HG03342 (cell line): Measurements from ENCODE around the gene LRCH1.

Source experiments
- ATAC-seq: cut with Tn5 transposase; IDR thresholded peaks from one replicate; pipeline ENCODE4 v1.9.1; 2021; ENCODE audit warnings: mild to moderate bottlenecking, moderate library complexity; ENCODE audit not compliant: unreplicated experiment

The LRCH1 gene

DNA sequence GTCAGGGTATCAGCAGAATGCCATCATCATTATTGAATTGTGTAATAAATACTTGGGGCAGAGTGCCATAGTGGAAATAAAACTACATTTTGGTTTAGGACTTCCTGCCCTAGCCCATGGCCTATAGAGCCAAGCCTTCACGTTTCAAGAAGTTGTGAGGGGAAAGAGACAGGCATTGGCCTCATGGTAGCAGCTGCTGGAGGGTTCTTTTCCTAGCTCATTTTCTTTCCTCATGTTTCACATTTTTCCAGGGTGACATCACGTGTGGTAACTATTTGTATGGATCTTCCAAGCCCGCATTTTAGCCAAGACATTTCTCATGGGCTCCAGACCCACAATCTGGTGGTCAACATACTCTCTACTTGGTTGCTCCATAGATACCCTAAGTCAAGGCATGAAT is 80.4 kb downstream of the LRCH1 start:
- no peak for ATAC-seq

DNA sequence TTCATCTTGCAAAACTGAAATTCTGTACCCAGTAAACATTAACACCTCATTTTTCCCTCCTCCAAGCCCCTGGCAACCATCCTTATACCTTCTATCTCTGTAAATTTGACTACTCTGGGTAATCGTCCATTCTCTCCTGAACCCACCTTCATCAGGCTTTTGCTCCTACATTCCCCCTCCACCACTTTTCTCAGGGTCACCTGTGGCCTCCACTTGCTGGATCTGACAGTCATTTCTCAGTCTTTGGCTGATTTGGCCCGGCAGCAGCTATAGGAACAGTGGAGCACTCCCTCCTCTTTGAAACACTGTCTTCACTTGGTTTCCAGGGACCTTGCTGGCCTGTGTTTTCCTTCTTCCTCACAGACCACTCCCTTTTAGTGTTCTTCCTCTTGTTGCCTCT is 83.5 kb downstream of the LRCH1 start:
- no peak for ATAC-seq

DNA sequence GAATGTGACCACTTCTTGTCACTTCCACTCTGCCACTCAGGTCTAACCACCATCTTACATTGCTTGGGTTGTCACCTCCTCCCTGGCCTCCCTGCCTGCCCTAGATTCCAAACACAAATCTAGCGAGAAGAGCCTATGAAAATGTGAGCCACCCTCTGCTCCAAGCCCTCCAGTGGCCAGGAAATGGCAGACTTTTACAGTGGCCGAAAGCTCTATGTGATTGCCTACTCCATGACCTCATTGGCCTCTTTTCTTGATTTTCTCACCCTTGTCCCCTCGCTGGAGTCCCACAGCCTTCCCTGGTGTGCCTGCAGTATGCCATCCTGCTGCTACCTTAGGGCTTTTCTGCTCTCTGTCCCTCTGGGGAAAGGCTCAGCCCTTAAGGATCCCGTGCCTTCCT is 84.2 kb downstream of the LRCH1 start:
- ATAC-seq, result no peak

GRCh38 chr13:46638262-46638661 is 85.3 kb downstream of the LRCH1 start:
- no peak for ATAC-seq

DNA sequence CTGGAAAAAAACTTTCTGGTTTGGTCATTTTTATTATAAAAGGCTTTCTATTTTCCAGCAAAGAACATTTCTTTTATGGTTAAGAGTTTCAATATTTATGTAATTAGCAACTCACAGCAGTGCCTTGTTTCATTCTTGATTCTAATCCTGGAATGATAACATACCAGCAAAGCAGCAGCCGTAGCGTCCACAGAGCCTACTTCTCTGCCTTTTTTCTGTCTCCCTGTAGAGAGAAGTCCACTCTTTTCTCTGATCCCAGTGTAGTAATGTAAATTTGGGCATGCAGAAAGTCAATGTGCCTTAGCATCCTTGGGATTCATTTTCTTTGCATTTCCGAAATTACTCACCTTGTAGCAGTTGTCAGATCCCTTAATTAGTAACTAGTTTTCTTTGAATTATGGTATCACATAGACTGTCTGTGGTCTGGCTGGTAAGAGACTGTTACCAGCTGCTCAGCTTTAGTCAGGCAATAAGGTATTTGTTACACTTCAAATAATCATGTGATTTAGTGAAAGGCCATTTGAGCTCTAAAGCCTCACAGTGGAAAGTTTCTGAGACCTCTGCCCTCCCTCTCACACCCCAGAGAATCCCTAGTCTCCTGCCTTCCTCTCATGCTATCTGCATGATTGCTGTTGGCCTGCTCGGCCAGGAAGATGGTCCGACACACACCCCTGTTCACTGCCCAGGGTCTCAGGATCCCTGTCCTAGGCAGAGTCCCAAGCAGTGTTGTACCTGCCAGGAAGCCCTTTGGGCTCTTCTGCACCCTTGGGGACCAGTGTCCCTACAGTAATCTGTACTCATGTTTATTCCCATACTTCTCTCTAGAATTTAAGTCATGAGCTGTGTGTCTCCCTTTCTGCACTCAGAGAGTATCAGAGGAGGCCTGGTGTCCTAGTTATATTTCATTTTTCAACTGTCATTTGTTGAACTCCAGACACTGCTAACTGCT is 86.3 kb downstream of the LRCH1 start:
- ATAC-seq, result peak; percentile 84

GRCh38 chr13:46640843-46641242 is 87.9 kb downstream of the LRCH1 start:
- ATAC-seq, result no peak

GRCh38 chr13:46641274-46642081 is 88.5 kb downstream of the LRCH1 start:
- ATAC-seq, result no peak

GRCh38 chr13:46642254-46642653 is 89.3 kb downstream of the LRCH1 start:
- ATAC-seq, result no peak

- no peak for ATAC-seq
Measured at GRCh38 chr13:46643165-46643777, 90.3 kb downstream of the LRCH1 start.

GRCh38 chr13:46644816-46645215 is 91.8 kb downstream of the LRCH1 start:
- ATAC-seq, result no peak

DNA sequence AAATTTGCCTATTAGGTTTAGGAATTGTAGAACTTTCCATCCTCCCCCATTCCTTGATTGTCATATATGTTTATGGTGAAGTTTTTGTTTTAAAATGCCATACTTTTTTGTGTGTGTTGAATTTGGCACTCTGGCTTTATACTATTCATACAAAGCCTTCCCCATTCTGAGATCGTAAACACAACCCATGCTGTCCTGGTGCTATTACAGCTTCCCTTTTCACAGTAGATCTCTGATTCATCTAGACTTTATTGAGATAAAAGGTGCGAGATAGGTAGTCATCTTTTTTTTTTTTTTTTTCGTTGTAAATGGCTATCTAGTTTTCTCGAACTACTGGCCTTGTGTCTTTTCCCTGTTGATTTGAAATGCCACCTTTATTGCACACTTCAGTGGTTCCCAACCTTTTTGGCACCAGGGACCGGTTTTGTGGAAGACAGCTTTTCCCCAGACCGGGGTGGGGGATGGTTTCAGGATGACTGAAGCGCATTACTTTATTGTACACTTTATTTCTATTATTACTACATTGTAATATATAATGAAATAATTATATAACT is 94.6 kb downstream of the LRCH1 start:
- ATAC-seq, result no peak

DNA sequence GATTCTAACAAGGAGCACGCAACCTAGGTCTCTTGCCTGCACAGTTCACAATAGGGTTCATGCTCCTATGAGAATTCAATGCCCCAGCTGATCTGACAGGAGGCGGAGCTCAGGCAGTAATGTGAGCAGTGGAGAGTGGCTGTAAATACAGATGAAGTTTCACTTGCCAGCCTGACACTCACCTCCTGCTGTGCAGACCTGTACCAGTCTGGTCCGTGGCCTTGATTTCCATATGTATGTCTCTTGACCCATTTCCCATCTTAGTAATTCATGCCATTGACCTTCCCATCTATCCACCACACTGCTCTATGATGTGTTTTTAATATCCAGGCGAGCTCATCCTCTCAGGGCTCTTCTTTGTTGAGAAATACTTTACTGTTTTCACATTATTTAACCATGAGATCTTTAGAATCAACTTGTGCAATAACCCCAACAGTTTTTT is 95.2 kb downstream of the LRCH1 start:
- peak; percentile 82 for ATAC-seq

DNA sequence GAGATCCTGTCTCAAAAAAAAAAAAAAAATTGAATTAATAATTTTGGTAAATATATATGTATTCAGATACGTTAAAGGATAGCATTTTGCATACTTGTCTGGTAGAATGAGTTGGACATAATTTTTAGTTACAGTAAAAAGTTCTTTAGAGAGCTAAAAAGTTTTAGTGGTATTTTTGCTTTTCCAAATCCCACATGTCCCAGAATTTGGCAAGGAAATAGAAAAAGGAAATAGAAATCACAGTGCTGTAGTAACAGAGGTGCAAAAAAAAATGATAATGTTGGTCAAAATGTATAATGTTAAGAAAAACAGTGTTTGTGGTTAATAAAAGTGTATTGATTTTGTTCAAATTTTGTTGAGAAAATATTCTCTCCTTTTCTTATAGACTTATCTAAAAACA is 96.8 kb downstream of the LRCH1 start:
- ATAC-seq, result no peak

DNA sequence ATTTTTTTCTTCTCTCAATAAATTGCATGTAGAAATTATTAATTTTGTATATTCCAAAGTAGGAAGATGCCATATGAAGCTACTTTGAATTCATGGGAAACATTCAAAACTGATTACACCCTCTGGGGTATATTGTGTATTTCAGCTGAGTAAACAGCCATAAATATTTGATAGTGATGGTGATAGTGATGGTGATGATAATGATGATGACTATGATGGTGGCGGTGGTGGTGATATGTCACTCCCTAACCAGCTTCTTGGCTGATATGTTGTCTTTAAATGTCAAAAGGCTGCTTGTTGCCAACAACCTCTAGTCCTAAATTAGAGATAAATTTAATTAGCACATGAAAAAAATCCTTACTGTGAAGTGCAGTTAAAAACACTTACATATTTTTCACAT is 102.0 kb downstream of the LRCH1 start:
- ATAC-seq, result no peak

DNA sequence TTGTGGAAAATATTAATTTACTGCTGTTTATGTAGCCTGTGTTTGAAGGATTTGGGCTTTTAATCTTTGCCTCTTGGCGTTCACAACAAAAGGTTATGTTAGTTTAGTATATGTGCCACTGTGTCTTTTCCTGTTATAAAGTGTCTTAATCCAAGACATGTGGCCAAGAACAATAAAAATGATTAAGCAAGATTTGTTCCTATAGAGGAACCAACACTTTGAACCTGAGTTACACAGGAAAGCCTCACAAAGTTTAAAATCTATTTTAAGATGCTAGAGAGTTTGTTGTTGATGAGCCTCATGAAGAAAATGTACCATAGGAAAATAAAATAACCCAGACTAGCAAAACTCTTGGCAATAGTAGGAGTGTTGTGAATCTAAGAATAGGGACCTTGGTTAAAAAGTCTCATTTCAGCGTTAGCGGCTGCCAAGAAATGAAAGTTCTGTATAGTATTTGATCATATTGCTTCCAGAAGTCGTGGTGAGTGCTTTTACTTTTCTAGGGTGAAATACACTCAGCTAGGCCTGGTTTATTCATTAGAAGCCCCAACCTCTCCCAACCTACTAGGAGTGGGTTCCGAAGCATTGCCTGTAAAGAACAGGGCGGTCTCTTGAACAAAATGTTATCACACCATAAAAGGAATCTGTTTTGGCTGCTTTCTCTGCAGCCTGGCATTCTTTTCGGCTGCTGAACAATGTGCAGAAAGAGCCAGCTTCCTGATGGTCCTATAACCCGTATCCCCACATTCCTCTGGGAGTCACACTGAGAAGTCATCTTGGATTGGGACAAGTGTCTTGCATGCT is 102.6 kb downstream of the LRCH1 start:
- no peak for ATAC-seq

- peak; percentile 85 for ATAC-seq
Measured at GRCh38 chr13:46656786-46657185, 103.8 kb downstream of the LRCH1 start.

DNA sequence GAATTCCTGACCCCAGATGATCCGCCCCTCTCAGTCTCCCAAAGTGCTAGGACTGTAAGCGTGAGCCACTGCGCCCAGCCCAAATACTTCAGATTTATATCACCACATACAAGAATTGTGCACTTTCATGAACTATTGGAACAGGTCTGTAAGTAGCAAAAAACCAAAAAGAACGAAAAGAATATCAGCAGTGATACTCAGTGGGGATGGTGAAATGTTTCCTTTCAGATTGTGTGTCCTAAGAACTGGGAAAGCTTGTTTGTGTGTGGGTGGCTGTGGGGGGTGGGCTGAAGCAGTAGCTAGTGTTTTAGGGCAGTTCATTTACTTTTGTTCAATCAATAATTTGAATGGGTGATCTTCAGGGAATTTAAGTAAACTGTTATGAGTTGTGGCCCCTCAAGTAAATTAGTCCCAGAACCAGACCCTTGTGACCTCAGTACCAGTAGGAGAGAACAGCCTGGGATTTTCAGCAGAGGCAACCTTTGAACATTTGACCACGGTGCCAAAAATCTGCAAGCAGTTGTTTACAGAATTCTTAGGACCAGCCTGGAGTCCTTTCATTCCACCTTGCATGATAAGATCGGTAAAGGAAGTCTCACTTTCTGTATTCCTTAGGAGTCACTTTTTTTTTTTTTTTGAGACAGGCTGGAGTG is 106.6 kb downstream of the LRCH1 start:
- no peak for ATAC-seq

DNA sequence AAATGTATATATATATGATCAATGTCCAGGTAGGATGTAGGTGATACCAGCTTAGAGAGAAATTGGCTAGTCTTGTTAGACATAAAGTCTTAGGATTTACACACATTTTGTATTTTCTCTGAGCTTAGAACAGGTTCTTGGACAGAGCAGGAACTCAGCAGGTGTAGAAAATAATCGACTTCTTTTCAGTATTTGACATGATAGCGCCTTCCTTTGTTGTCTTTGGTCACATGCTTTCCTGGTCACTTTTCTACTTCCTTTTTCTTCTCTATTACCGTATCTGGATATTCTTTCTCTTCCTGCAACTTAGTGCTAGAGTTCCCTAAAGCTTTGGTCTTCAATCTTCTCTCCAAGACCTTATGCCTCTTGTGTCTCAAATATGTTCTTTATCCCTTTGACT is 107.4 kb downstream of the LRCH1 start:
- no peak for ATAC-seq

DNA sequence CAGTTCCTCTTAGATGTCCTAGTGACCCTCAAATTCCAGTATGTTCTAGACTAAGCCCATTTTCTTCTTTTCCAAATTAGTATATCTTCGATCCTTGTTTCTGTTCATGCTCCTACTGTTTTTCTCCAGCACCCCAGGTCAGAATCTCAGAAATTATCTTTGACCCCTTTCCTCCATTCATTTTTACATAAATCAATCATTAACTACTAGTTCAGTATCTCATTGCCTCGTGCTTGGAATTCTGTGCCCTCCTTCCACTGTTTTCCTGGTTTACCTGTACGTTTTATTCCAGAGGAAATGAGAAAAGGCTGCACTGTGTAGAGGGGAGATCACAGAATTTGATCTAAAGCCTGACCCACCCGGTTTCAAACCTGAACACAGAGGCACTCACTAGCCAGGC is 107.9 kb downstream of the LRCH1 start:
- ATAC-seq, result no peak

- ATAC-seq, result peak; percentile 59
Measured at GRCh38 chr13:46662690-46663089, 109.7 kb downstream of the LRCH1 start.
